Measurements from ENCODE around the gene CASP14. TPM values are rescaled to one million over a fixed set of nuclear protein-coding genes. Genes with fewer than 3 reads are reported as not detected.
A peak's percentile ranks its signal among the peaks of the same experiment; 100 is the strongest.

The CASP14 gene
- total and polyA plus RNA-seq, 2 experiments from 2014 or later: not detected

GRCh38 chr19:15105044-15105443, 55.8 kb downstream of the CASP14 start:
- H3K4me1 ChIP-seq (ENCODE audit: insufficient read depth): peaks cover 11% of the 10 kb centered on the region; the same call in 1 of the 2 replicates
- no peaks in the 10 kb centered on the region for H3K36me3 ChIP-seq (ENCODE audit: insufficient read depth)
- Mint-ChIP-seq H3K4me1 (peaks cover 12% of the 10 kb centered on the region), H3K9me3 (peaks cover 11% of the 10 kb centered on the region), H3K4me3 (no peak overlapping the region), H3K36me3 (ENCODE audit: low read depth) (0 out of 3 replicates have a peak, but pooled peaks cover 5% of the 10 kb centered on the region), H3K27ac (no peak overlapping the region), H3K27me3 (ENCODE audit: insufficient read depth, low read depth, poor library complexity) (peaks cover 7% of the 10 kb centered on the region)
- peaks cover 9% of the 10 kb centered on the region for H3K79me2 ChIP-seq (replicated peaks; ENCODE audit: insufficient read depth)
- H3K27ac ChIP-seq (ENCODE audit: low read depth): no peak overlapping the region
- H3F3A ChIP-seq (replicated peaks; ENCODE audit: low read depth): no peaks in the 10 kb centered on the region
- no peaks in the 10 kb centered on the region for H4K20me1 ChIP-seq (replicated peaks; ENCODE audit: insufficient read depth)
- no peak overlapping the region for H3K4me2 ChIP-seq
- ATAC-seq (no peak), DNase-seq (ENCODE audit: low spot score) (no peak)
- no peak overlapping the region for H3K4me3 ChIP-seq
- TF ChIP-seq CTCF (conservative IDR thresholded peaks at IDR 0.05; ENCODE audit: low read depth in 2 of 2): no peak
- no peaks in the 10 kb centered on the region for H3K27me3 ChIP-seq (ENCODE audit: insufficient read depth)
- H2AFZ ChIP-seq: no peak overlapping the region
- H3K9me2 ChIP-seq (ENCODE audit: insufficient read depth): 0 out of 2 replicates have a peak, but pooled peaks cover 4% of the 10 kb centered on the region

GRCh38 chr19:15107061-15108010, 58.1 kb downstream of the CASP14 start, which contains the start of gene SYDE1:
Gene SYDE1 (plus strand): TSS chr19:15107401. CDS start chr19:15107434, 33 bp downstream.
- peak within 1 kb of the TSS; percentile 84 for H3K27ac ChIP-seq (ENCODE audit: low read depth)
- peak within 1 kb of the TSS; percentile 88 for H3K4me3 Mint-ChIP-seq
- H4K20me1 ChIP-seq (replicated peaks; ENCODE audit: insufficient read depth): no peaks in the 10 kb centered on the region
- H3K36me3 Mint-ChIP-seq (ENCODE audit: low read depth): peaks cover 20% of the 10 kb centered on the region
- no peaks in the 10 kb centered on the region for H3F3A ChIP-seq (replicated peaks; ENCODE audit: low read depth)
- H3K36me3 ChIP-seq (ENCODE audit: insufficient read depth): peaks cover 8% of the 10 kb centered on the region; the same call in 1 of the 2 replicates
- H2AFZ ChIP-seq: peak within 1 kb of the TSS; percentile 97
- TF ChIP-seq POLR2AphosphoS5 (IDR thresholded peaks at IDR 0.05; ENCODE audit: low read depth): peak; percentile 54
- TF ChIP-seq REST (IDR thresholded peaks at IDR 0.05; ENCODE audit: unreplicated experiment): no peak
- TF ChIP-seq ETS1 (IDR thresholded peaks at IDR 0.05): peak; percentile 35; the same call in 1 of the 2 replicates
- TF ChIP-seq STAT1 (IDR thresholded peaks at IDR 0.05; ENCODE audit: unreplicated experiment): no peak
- H3K27ac Mint-ChIP-seq: peak within 1 kb of the TSS; percentile 88
- DNase-seq (ENCODE audit: low spot score) (peak; percentile 92), ATAC-seq (peak; percentile 70)
- 0 out of 2 replicates have a peak, but pooled peaks cover 4% of the 10 kb centered on the region for H3K9me2 ChIP-seq (ENCODE audit: insufficient read depth)
- H3K4me1 ChIP-seq (ENCODE audit: insufficient read depth): peaks cover 11% of the 10 kb centered on the region; the same call in 1 of the 2 replicates
- peaks cover 9% of the 10 kb centered on the region for H3K79me2 ChIP-seq (replicated peaks; ENCODE audit: insufficient read depth)
- H3K4me2 ChIP-seq: peak within 1 kb of the TSS; percentile 94
- H3K27me3 Mint-ChIP-seq (ENCODE audit: insufficient read depth, low read depth, poor library complexity): peaks cover 7% of the 10 kb centered on the region
- peaks cover 12% of the 10 kb centered on the region for H3K4me1 Mint-ChIP-seq
- H3K27me3 ChIP-seq (ENCODE audit: insufficient read depth): no peaks in the 10 kb centered on the region
- H3K4me3 ChIP-seq: peak within 1 kb of the TSS; percentile 91
- H3K9me3 Mint-ChIP-seq: peaks cover 3% of the 10 kb centered on the region; the same call in 1 of the 3 replicates

Other genes with a start within 250 kb of the CASP14 start
- gene OR7A5, start 214.3 kb upstream of the CASP14 start, total RNA-seq (2014; rRNA removed; shearing (Covaris generic)): not detected in 2 replicates
- gene OR7A5, start 214.3 kb upstream of the CASP14 start, polyA plus RNA-seq (2016; fragmentation: Nextera tagmentation; extraction: Ambion mirVana): not detected in 2 replicates
- not detected in 2 replicates for gene OR7C1, start 214.3 kb upstream of the CASP14 start, total RNA-seq (2014; rRNA removed; shearing (Covaris generic))
- gene OR7C1, start 214.3 kb upstream of the CASP14 start, polyA plus RNA-seq (2016; fragmentation: Nextera tagmentation; extraction: Ambion mirVana): 0.03 TPM in 2 replicates
- not detected in 2 replicates for gene OR7A10, start 200.6 kb upstream of the CASP14 start, total RNA-seq (2014; rRNA removed; shearing (Covaris generic))
- not detected in 2 replicates for gene OR7A10, start 200.6 kb upstream of the CASP14 start, polyA plus RNA-seq (2016; fragmentation: Nextera tagmentation; extraction: Ambion mirVana)
- not detected in 2 replicates for gene OR7A17, start 163.3 kb upstream of the CASP14 start, total RNA-seq (2014; rRNA removed; shearing (Covaris generic))
- not detected in 2 replicates for gene OR7A17, start 163.3 kb upstream of the CASP14 start, polyA plus RNA-seq (2016; fragmentation: Nextera tagmentation; extraction: Ambion mirVana)
- not detected in 2 replicates for gene OR7C2, start 108.0 kb upstream of the CASP14 start, total RNA-seq (2014; rRNA removed; shearing (Covaris generic))
- gene OR7C2, start 108.0 kb upstream of the CASP14 start, polyA plus RNA-seq (2016; fragmentation: Nextera tagmentation; extraction: Ambion mirVana): not detected in 2 replicates
- gene SLC1A6, start 69.6 kb upstream of the CASP14 start, total RNA-seq (2014; rRNA removed; shearing (Covaris generic)): 18.5 and 37.3 TPM in 2 replicates
- 10.1 and 12.6 TPM in 2 replicates for gene SLC1A6, start 69.6 kb upstream of the CASP14 start, polyA plus RNA-seq (2016; fragmentation: Nextera tagmentation; extraction: Ambion mirVana)
- not detected in 2 replicates for gene OR1I1, start 32.7 kb downstream of the CASP14 start, total RNA-seq (2014; rRNA removed; shearing (Covaris generic))
- not detected in 2 replicates for gene OR1I1, start 32.7 kb downstream of the CASP14 start, polyA plus RNA-seq (2016; fragmentation: Nextera tagmentation; extraction: Ambion mirVana)
- 14.3 and 21.4 TPM in 2 replicates for gene SYDE1, start 57.9 kb downstream of the CASP14 start, total RNA-seq (2014; rRNA removed; shearing (Covaris generic))
- 3.4 and 4.1 TPM in 2 replicates for gene SYDE1, start 57.9 kb downstream of the CASP14 start, polyA plus RNA-seq (2016; fragmentation: Nextera tagmentation; extraction: Ambion mirVana)
- gene NOTCH3, start 151.5 kb downstream of the CASP14 start, total RNA-seq (2014; rRNA removed; shearing (Covaris generic)): 151 and 172 TPM in 2 replicates
- gene NOTCH3, start 151.5 kb downstream of the CASP14 start, polyA plus RNA-seq (2016; fragmentation: Nextera tagmentation; extraction: Ambion mirVana): 24.3 and 25.0 TPM in 2 replicates
- gene EPHX3, start 183.0 kb downstream of the CASP14 start, total RNA-seq (2014; rRNA removed; shearing (Covaris generic)): 15.0 and 24.8 TPM in 2 replicates
- 19.7 and 19.8 TPM in 2 replicates for gene EPHX3, start 183.0 kb downstream of the CASP14 start, polyA plus RNA-seq (2016; fragmentation: Nextera tagmentation; extraction: Ambion mirVana)